Natural killer cell (primary cell): ENCODE measurements around the gene NPC2. TPM values are rescaled to one million over a fixed set of nuclear protein-coding genes. Genes with fewer than 3 reads are reported as not detected.

Experiments used
- ATAC-seq, 3 donors: fragments of 150-1000 bp in 2 of 3; fragments of 200-7000 bp in 1 of 3; cut with Tn5 transposase; 1 replicate in 1 of 3; 2 replicates in 2 of 3; pipeline ENCODE4 v1.10.0; 2021; ENCODE audit warnings: mild to moderate bottlenecking in 2 of 3, moderate library complexity in 2 of 3
- DNase-seq, 2 donors: peaks; one replicate each; pipeline versions ENCODE4 v3.0.0 to v3.0.0-alpha.2; 2013 to 2021; ENCODE audit warnings: mixed read lengths in 1 of 2
- H3K27ac ChIP-seq: one replicate; pipeline ENCODE4 v1.5.1; 2013; ENCODE audit warnings: mild to moderate bottlenecking, low read length
- H3K27me3 ChIP-seq: one replicate; pipeline ENCODE4 v1.6.1; 2013; ENCODE audit warnings: low read length; ENCODE audit not compliant: control insufficient read depth, insufficient read depth
- H3K36me3 ChIP-seq: one replicate; pipeline ENCODE4 v1.6.1; 2013; ENCODE audit warnings: low read length; ENCODE audit not compliant: control insufficient read depth, insufficient read depth
- H3K4me1 ChIP-seq: one replicate; pipeline ENCODE4 v1.6.1; 2013; ENCODE audit warnings: low read length; ENCODE audit not compliant: control insufficient read depth, insufficient read depth
- H3K4me3 ChIP-seq: one replicate; pipeline ENCODE4 v1.5.1; 2013; ENCODE audit warnings: low read length
- H3K9me3 ChIP-seq: one replicate; pipeline ENCODE4 v1.6.1; 2013; ENCODE audit warnings: low read length; ENCODE audit not compliant: control insufficient read depth, insufficient read depth
- H3K27ac Mint-ChIP-seq, 2 donors: one replicate each; pipeline ENCODE4 v1.8.0; 2022; ENCODE audit warnings: mild to moderate bottlenecking in 2 of 2, mixed read lengths in 2 of 2, moderate library complexity in 1 of 2
- H3K27me3 Mint-ChIP-seq, 2 donors: one replicate each; pipeline ENCODE4 v1.8.0; 2022; ENCODE audit warnings: low read depth in 2 of 2, mixed read lengths in 2 of 2
- H3K36me3 Mint-ChIP-seq: one replicate; pipeline ENCODE4 v1.8.0; 2022; ENCODE audit warnings: mixed read lengths
- H3K4me1 Mint-ChIP-seq, 2 donors: one replicate each; pipeline ENCODE4 v1.8.0; 2022; ENCODE audit warnings: mixed read lengths in 2 of 2
- H3K4me3 Mint-ChIP-seq: one replicate; pipeline ENCODE4 v1.8.0; 2022; ENCODE audit warnings: mild to moderate bottlenecking, moderate library complexity, mixed read lengths
- H3K9me3 Mint-ChIP-seq, 2 donors: one replicate each; pipeline ENCODE4 v1.8.0; 2022; ENCODE audit warnings: mixed read lengths in 2 of 2
- CTCF ChIP-seq: fragments of 200-600 bp; IDR thresholded peaks from one replicate; pipeline ENCODE4 v1.8.0; 2022; ENCODE audit warnings: antibody characterized with exemption
- WGBS: methylation state at CpG from one replicate; pipeline ENCODE4 v1.1.7; 2013; ENCODE audit warnings: missing lambda C conversion rate; ENCODE audit not compliant: insufficient coverage; 5-methylcytosine and 5-hydroxymethylcytosine counted together
- intact Hi-C: fragments of 100-400 bp; cut with micrococcal nuclease; formaldehyde crosslinking; loops from one replicate; pipeline ENCODE4 v1.14.2; 2022
- total RNA-seq, 4 donors: library from RNA; stranded (reverse); fragments of 120-200 nt in 1 of 4; gene quantifications; one replicate each; pipeline versions ENCODE4 v1.2.3 to v1.2.4, GENCODE V29; 2013 to 2022

The NPC2 gene
- total RNA-seq, 3 donors from 2014 or later (not counting 1 experiment from before 2014, with no cell fraction given), result 33.2 to 53.6 (median 33.5) TPM

DNA sequence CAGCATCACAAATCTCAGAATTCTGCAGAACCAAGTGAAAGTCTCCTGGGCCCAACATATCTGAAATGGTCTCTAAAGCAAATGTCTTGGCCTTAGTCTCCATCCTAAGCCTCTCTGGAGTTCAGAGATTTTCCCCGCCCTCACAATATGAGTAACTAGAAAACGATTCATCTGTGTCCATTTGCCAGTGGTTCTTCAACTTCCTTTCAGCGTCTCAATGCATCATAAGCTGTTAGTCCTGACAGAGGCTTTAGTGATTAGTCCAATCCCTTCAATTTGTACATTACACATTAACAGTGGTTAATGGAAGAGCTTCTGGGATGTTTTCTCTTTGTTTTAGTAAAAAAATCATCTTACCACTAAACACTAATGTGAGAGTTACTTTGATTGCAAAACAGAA is 17.4 kb downstream of the NPC2 start:
- H3K9me3 Mint-ChIP-seq, result no peaks in the 10 kb centered on the region
- intact Hi-C loops, result no loop called here
- H3K36me3 ChIP-seq, result peaks cover 23% of the 10 kb centered on the region
- DNase-seq, result no peak
- no peak overlapping the region for H3K4me3 ChIP-seq
- H3K27me3 Mint-ChIP-seq, result no peaks in the 10 kb centered on the region
- TF ChIP-seq CTCF, result no peak
- H3K36me3 Mint-ChIP-seq, result no peaks in the 10 kb centered on the region
- no peaks in the 10 kb centered on the region for H3K4me1 Mint-ChIP-seq
- no peaks in the 10 kb centered on the region for H3K9me3 ChIP-seq
- 78% methylated on average over 3 of the region's 3 CpGs for WGBS
- no peak overlapping the region for H3K27ac Mint-ChIP-seq
- no peak overlapping the region for H3K27ac ChIP-seq
- H3K4me1 ChIP-seq, result no peaks in the 10 kb centered on the region
- H3K4me3 Mint-ChIP-seq, result no peak overlapping the region
- H3K27me3 ChIP-seq, result no peaks in the 10 kb centered on the region
- ATAC-seq, result no peak

DNA sequence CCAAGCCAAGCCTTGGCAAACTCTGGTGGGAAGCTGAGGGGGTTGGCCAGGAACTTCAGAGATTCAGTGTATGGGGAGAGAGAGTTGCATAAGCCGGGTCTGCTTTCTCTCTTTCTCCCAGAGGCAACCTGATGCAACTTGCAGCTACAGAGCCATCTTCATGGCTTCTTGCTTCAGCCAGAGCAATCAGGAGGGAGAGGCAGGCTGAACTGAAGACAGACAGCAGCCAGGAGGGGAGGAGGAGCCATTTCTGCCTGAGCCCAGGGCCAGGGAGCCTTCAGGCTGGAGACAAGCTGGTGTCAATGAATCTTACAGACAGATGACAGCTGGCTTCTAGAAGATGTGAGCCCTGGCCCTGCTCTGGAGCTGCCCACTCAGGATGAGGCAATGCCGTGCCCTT is 18.7 kb downstream of the NPC2 start:
- TF ChIP-seq CTCF, result no peak
- no peak overlapping the region for H3K27ac ChIP-seq
- no peaks in the 10 kb centered on the region for H3K36me3 Mint-ChIP-seq
- H3K4me3 ChIP-seq, result no peak overlapping the region
- H3K9me3 Mint-ChIP-seq, result no peaks in the 10 kb centered on the region
- H3K27me3 Mint-ChIP-seq, result no peaks in the 10 kb centered on the region
- H3K36me3 ChIP-seq, result peaks cover 12% of the 10 kb centered on the region
- 94% methylated on average over 2 of the region's 2 CpGs for WGBS
- no peaks in the 10 kb centered on the region for H3K9me3 ChIP-seq
- H3K4me1 ChIP-seq, result no peaks in the 10 kb centered on the region
- H3K4me1 Mint-ChIP-seq, result no peaks in the 10 kb centered on the region
- H3K27ac Mint-ChIP-seq, result no peak overlapping the region
- no peaks in the 10 kb centered on the region for H3K27me3 ChIP-seq
- no peak for DNase-seq
- intact Hi-C loops, result no loop called here
- ATAC-seq, result no peak
- no peak overlapping the region for H3K4me3 Mint-ChIP-seq

GRCh38 chr14:74472601-74473000 is 20.5 kb downstream of the NPC2 start:
- no peak overlapping the region for H3K4me3 Mint-ChIP-seq
- H3K27me3 ChIP-seq, result no peaks in the 10 kb centered on the region
- H3K27ac Mint-ChIP-seq, result no peak overlapping the region
- H3K4me1 ChIP-seq, result no peaks in the 10 kb centered on the region
- no peak overlapping the region for H3K27ac ChIP-seq
- no peaks in the 10 kb centered on the region for H3K4me1 Mint-ChIP-seq
- intact Hi-C loops, result no loop called here
- H3K27me3 Mint-ChIP-seq, result no peaks in the 10 kb centered on the region
- DNase-seq, result no peak
- 96% methylated on average over 2 of the region's 2 CpGs for WGBS
- no peak for ATAC-seq
- TF ChIP-seq CTCF, result no peak
- H3K4me3 ChIP-seq, result no peak overlapping the region
- no peaks in the 10 kb centered on the region for H3K9me3 ChIP-seq
- no peaks in the 10 kb centered on the region for H3K36me3 Mint-ChIP-seq
- H3K36me3 ChIP-seq, result peaks cover 6% of the 10 kb centered on the region
- no peaks in the 10 kb centered on the region for H3K9me3 Mint-ChIP-seq
